ENCODE measurements around the gene KLK10. TPM values are rescaled to one million over a fixed set of nuclear protein-coding genes. Genes with fewer than 3 reads are reported as not detected.

The KLK10 gene
- not detected in 2 replicates for total RNA-seq

GRCh38 chr19:51019544-51019925 is at the start of gene KLK10:
TSS of gene KLK10 (minus strand) at chr19:51019709. CDS start at chr19:51019130, 579 bp downstream.

GRCh38 chr19:51064534-51065220 is 45.2 kb upstream of the KLK10 start, which contains the start of gene KLK13:
TSS of gene KLK13 (minus strand) at chr19:51065092. CDS start at chr19:51065067, 25 bp downstream.

GRCh38 chr19:51034704-51035103 is 15.2 kb upstream of the KLK10 start, which contains the start of gene KLK12:
TSS of gene KLK12 (minus strand) at chr19:51035002. CDS start at chr19:51034621, 381 bp downstream.

GRCh38 chr19:51026554-51026831 is 7.0 kb upstream of the KLK10 start, which contains the start of gene KLK11:
TSS of gene KLK11 (minus strand) at chr19:51026616. CDS start at chr19:51025631, 985 bp downstream.

GRCh38 chr19:51001515-51001914 is 18.0 kb downstream of the KLK10 start, which contains the start of gene KLK8:
TSS of gene KLK8 (minus strand) at chr19:51001604. CDS start at chr19:51001167, 437 bp downstream.

GRCh38 chr19:50983625-50984292 is 35.8 kb downstream of the KLK10 start, which contains the start of gene KLK7:
TSS of gene KLK7 (minus strand) at chr19:50983917. CDS start at chr19:50982399, 1,518 bp downstream.

GRCh38 chr19:50969413-50969760 is 50.1 kb downstream of the KLK10 start, which contains the start of gene KLK6:
TSS of gene KLK6 (minus strand) at chr19:50969591. CDS start at chr19:50968104, 1,487 bp downstream.

Other genes starting within 250 kb of the KLK10 start
- not detected in 2 replicates for gene GPR32, start 249.2 kb downstream of the KLK10 start, total RNA-seq
- not detected in 2 replicates for gene ACP4, start 229.3 kb downstream of the KLK10 start, total RNA-seq
- not detected in 2 replicates for gene KLK1, start 195.9 kb downstream of the KLK10 start, total RNA-seq
- not detected in 2 replicates for gene KLK15, start 186.1 kb downstream of the KLK10 start, total RNA-seq
- gene KLK3, start 164.8 kb downstream of the KLK10 start, total RNA-seq, result not detected in 2 replicates
- 0.22 TPM in 1 of 2 replicates, not detected in the other for gene KLK2, start 146.3 kb downstream of the KLK10 start, total RNA-seq
- not detected in 2 replicates for gene KLK4, start 108.3 kb downstream of the KLK10 start, total RNA-seq
- gene KLK5, start 66.7 kb downstream of the KLK10 start, total RNA-seq, result not detected in 2 replicates
- not detected in 2 replicates for gene KLK6, start 50.1 kb downstream of the KLK10 start, total RNA-seq
- not detected in 2 replicates for gene KLK7, start 35.8 kb downstream of the KLK10 start, total RNA-seq
- not detected in 2 replicates for gene KLK8, start 18.1 kb downstream of the KLK10 start, total RNA-seq
- not detected in 2 replicates for gene KLK11, start 6.9 kb upstream of the KLK10 start, total RNA-seq
- not detected in 2 replicates for gene KLK12, start 15.3 kb upstream of the KLK10 start, total RNA-seq
- not detected in 2 replicates for gene KLK13, start 45.4 kb upstream of the KLK10 start, total RNA-seq
- gene KLK14, start 63.2 kb upstream of the KLK10 start, total RNA-seq, result not detected in 2 replicates
- gene CTU1, start 88.7 kb upstream of the KLK10 start, total RNA-seq, result 9.5 and 11.1 TPM in 2 replicates
- 0.44 TPM in 1 of 2 replicates, not detected in the other for gene SIGLEC9, start 105.2 kb upstream of the KLK10 start, total RNA-seq
- gene SIGLEC7, start 122.6 kb upstream of the KLK10 start, total RNA-seq, result not detected in 2 replicates
- gene CD33, start 205.4 kb upstream of the KLK10 start, total RNA-seq, result 0.22 TPM in 1 of 2 replicates, not detected in the other
- not detected in 2 replicates for gene SIGLECL1, start 231.4 kb upstream of the KLK10 start, total RNA-seq